ENCODE results near the gene FDXACB1. TPM values are rescaled to one million over a fixed set of nuclear protein-coding genes. Genes with fewer than 3 reads are reported as not detected.

FDXACB1 gene
- total and polyA plus RNA-seq, 9 of the 15 experiments (the other 6 are each of a cell fraction or from before 2014, with no cell fraction given) = 3.2 to 7.5 (median 5.3) TPM

DNA sequence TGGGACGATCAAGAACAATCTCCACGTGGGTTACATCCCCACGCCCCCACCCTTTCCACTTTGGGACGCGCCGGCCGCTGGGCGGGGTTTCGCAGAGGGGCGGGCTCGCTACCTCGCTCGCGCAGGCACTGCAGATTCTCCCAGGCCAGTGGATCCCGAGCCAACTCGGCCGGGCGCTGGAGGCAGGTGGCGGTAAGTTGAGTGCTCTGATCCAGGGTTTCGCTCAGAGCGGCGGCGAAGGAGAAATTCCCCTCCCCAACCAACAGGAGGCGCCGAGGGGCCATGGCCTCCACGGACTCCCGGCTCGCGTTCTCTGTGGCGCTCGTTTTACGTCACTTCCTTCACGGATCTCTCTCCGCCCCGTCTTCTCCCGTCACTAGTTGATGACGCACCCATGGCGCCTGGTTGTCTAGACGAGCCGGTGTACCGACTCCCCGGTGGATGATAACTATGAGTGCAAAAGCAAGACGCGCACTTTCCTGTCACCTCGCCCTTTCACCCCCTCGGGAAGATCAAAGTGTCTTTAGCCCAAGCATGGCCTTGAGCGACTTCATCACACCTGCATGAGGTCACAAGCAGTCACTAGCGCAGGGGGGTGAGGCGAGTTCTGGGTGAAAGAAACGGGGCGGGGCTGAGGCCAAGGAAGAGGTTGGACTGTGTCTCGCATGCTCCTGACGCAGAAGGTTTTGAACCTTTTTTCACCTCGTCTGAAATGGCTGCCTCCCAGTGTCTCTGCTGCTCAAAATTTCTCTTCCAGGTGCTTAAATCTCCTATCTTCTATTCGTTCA is at the start of gene FDXACB1, which contains the start of gene CFAP68 (continued):
- TF ChIP-seq, protein P1, sequence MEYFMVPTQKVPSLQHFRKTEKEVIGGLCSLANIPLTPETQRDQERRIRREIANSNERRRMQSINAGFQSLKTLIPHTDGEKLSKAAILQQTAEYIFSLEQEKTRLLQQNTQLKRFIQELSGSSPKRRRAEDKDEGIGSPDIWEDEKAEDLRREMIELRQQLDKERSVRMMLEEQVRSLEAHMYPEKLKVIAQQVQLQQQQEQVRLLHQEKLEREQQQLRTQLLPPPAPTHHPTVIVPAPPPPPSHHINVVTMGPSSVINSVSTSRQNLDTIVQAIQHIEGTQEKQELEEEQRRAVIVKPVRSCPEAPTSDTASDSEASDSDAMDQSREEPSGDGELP (CRISPR knock-in tag; IDR thresholded peaks at IDR 0.05; ENCODE audit: borderline replicate concordance) = peak; percentile 89; the same call in 1 of the 2 replicates
- TF ChIP-seq SMARCA5 (IDR thresholded peaks at IDR 0.05) (0 out of 2 replicates have a peak, but pooled peaks have one; percentile 5), RNF2 (IDR thresholded peaks at IDR 0.05) (peak; percentile 21; the same call in 1 of the 2 replicates), PTRF (tag; IDR thresholded peaks at IDR 0.05) (no peak), ATF1 (CRISPR knock-in tag; IDR thresholded peaks at IDR 0.05) (peak; percentile 92), ATF1 (tag; IDR thresholded peaks at IDR 0.05) (peak; percentile 100), ZNF263 (CRISPR knock-in tag; IDR thresholded peaks at IDR 0.05; ENCODE audit: borderline replicate concordance) (no peak), ZFP36 (IDR thresholded peaks at IDR 0.05; ENCODE audit: low read depth, low read length, partially characterized antibody) (peak; percentile 81), ZNF224 (CRISPR knock-in tag; IDR thresholded peaks at IDR 0.05) (no peak), HNRNPUL1 (IDR thresholded peaks at IDR 0.05; ENCODE audit: low read length) (no peak), TEAD1 (CRISPR knock-in tag; IDR thresholded peaks at IDR 0.05) (peak in 1 of 2 experiments; percentile 84), SIRT6 (IDR thresholded peaks at IDR 0.05; ENCODE audit: low read depth, low read length) (no peak), NELFE (IDR thresholded peaks at IDR 0.05; ENCODE audit: insufficient read depth, insufficient read length) (no peak), EP400 (IDR thresholded peaks at IDR 0.05) (peak; percentile 98), TAF7 (tag; IDR thresholded peaks at IDR 0.05) (peak; percentile 43; the same call in 1 of the 2 replicates)
- TF ChIP-seq, protein P2, sequence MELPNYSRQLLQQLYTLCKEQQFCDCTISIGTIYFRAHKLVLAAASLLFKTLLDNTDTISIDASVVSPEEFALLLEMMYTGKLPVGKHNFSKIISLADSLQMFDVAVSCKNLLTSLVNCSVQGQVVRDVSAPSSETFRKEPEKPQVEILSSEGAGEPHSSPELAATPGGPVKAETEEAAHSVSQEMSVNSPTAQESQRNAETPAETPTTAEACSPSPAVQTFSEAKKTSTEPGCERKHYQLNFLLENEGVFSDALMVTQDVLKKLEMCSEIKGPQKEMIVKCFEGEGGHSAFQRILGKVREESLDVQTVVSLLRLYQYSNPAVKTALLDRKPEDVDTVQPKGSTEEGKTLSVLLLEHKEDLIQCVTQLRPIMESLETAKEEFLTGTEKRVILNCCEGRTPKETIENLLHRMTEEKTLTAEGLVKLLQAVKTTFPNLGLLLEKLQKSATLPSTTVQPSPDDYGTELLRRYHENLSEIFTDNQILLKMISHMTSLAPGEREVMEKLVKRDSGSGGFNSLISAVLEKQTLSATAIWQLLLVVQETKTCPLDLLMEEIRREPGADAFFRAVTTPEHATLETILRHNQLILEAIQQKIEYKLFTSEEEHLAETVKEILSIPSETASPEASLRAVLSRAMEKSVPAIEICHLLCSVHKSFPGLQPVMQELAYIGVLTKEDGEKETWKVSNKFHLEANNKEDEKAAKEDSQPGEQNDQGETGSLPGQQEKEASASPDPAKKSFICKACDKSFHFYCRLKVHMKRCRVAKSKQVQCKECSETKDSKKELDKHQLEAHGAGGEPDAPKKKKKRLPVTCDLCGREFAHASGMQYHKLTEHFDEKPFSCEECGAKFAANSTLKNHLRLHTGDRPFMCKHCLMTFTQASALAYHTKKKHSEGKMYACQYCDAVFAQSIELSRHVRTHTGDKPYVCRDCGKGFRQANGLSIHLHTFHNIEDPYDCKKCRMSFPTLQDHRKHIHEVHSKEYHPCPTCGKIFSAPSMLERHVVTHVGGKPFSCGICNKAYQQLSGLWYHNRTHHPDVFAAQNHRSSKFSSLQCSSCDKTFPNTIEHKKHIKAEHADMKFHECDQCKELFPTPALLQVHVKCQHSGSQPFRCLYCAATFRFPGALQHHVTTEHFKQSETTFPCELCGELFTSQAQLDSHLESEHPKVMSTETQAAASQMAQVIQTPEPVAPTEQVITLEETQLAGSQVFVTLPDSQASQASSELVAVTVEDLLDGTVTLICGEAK (IDR thresholded peaks at IDR 0.05) = peak; percentile 93
- TF ChIP-seq, protein P2 (CRISPR knock-in tag; IDR thresholded peaks at IDR 0.05) = no peak

Measured in K562 (cell line).